ENCODE data around the gene TCF23.
A peak's percentile ranks its signal among the peaks of the same experiment; 100 is the strongest.
"Not testable (repeated sequence)": the region's sequence is repeated elsewhere in the genome, so short reads cannot be mapped to it uniquely, and the experiment has no call there.

TCF23 gene

DNA sequence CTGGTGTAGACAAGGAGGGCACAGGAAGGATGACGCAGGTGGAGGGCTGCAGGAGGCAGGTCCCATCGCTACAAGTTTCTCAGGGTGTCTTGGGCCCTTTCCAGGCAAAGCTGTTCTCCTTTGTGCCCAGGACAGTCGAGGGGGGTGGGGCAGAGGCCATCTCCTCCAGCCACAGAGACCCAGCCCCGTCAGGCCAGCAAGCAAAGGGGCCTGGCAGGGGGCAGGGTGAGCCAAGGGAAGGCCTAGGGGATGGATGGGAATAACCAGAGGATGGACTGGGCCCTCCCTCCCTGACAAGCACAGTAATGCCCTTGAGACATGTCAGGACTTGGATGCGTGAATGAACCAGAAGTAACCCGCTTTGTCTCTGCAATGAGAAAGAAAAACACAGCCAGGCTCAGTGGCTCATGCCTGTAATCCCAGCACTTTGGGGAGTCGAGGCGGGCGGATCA is 6.3 kb downstream of the TCF23 start:
- no peak for DNase-seq

DNA sequence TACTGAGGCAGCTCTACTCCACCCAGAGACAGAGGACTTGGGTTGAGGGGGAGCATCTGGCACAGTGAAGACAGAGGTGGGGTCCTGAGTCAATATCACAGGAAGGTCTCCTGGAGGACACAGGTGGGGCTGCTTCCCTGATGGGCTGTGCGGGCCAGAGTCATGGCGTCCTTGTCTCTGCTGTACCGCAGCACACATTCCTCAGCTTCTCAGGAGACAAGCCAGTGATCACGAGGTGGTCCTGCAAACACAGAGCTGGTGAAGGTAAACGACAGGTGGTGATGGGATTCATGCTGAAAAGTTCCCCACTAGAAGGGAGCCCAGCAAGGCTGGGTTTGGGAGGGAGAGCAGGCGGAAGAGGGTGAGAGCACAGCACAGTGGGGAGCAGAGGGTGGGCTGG is 9.7 kb downstream of the TCF23 start:
- no peak for DNase-seq

- DNase-seq: no peak
Observed at GRCh38 chr2:27159271-27159670, 10.5 kb downstream of the TCF23 start.

DNA sequence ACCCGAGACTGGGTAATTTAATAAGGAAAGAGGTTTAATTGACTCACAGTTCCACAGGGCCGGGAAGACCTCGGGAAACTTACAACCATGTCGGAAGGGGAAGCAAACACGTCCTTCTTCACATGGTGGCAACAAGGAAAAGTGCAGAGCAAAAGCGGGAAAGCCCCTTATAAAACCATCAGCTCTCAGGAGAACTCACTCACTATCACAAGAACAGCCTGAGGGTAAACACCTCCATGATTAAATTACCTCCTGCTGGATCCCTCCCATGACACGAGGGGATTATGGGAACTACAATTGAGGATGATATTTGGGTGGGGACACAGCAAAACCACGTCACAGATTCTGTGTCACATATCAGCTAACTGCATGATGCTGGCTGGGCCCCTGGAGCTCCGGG is 11.4 kb downstream of the TCF23 start:
- DNase-seq: no peak

GRCh38 chr2:27162151-27163121 is 13.6 kb downstream of the TCF23 start:
- no peak for DNase-seq

GRCh38 chr2:27164960-27165763 is 16.4 kb downstream of the TCF23 start:
- no peak for DNase-seq

DNA sequence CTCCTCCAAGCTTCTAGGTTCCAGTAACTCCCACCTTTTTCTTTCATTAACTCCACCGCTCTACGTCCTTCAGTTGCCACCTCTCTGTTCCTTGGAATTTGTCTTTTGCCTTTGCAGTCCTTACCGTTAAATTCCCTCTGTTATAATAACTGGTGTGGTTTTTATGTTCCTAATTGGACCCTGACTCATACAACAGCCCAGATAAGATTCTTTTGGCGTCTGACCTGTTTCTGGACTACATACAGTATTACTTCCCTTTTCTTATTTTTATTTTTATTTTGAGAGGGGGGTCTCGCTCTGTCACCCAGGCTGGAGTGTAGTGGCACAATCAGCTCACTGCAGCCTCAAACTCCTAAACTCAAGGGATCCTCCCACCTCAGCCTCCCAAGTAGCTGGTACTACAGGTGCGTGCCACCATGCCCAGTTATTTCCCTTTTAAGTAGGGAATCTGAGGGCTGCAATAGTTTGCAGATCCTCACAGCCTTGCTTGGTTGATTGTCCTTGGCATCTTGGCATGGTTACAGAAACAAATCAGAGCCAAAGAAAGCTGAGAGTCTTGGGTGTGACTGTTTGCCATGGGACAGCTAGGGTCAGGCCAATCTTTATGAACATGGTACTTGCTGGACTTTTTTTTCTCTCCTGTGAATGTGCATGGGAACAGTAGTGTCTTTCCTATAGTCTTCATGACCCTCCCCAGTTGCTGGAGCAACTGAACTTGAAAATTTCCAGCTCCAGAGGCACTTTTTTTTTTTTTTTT is 22.0 kb downstream of the TCF23 start:
- no peak for DNase-seq

DNA sequence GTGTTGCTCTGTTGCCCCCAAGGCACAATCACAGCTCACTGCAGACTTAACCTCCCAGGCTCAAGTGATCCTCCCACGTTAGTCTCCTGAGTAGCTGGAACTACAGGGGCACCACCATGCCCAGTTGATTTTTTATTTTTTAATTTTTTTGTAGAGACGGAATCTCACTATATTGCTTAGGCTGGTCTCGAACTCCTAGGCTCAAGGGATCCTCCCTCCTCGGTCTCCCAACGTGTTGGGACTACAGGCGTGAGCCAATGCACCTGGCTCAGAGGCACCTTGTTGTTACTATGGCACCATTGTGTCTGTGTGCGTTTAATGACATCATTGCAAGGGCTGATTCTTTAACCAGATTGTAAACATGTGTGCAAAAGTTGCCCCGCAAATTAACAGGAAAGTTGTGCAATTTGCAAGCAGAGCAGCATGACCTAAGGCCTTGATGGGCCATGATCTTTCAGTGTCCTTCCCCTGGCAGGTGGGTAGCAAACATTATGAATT is 22.6 kb downstream of the TCF23 start:
- peak; percentile 12 to 34 for DNase-seq

GRCh38 chr2:27174638-27175037 is 25.8 kb downstream of the TCF23 start:
- no peak for DNase-seq

DNA sequence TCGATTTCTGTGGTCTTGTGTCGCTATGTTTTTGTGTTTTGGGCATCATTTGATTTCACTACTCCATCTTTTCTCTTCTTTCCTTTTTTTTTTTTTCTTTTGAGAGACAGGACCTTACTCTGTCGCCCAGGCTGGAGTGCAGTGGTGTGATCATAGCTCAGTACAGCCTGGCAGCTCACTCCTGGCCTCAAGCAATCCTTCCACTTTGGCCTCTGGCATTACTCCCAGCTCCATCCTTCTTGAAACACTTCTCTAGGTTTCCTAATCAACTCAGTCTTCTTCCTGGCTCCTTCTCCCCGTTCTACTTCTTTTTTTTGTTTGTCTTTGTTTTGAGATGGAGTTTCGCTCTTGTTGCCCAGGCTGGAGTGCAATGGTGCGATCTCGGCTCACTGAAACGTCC is 26.5 kb downstream of the TCF23 start:
- DNase-seq: no peak

GRCh38 chr2:27175781-27176180 is 27.0 kb downstream of the TCF23 start:
- DNase-seq: not testable (repeated sequence)

DNA sequence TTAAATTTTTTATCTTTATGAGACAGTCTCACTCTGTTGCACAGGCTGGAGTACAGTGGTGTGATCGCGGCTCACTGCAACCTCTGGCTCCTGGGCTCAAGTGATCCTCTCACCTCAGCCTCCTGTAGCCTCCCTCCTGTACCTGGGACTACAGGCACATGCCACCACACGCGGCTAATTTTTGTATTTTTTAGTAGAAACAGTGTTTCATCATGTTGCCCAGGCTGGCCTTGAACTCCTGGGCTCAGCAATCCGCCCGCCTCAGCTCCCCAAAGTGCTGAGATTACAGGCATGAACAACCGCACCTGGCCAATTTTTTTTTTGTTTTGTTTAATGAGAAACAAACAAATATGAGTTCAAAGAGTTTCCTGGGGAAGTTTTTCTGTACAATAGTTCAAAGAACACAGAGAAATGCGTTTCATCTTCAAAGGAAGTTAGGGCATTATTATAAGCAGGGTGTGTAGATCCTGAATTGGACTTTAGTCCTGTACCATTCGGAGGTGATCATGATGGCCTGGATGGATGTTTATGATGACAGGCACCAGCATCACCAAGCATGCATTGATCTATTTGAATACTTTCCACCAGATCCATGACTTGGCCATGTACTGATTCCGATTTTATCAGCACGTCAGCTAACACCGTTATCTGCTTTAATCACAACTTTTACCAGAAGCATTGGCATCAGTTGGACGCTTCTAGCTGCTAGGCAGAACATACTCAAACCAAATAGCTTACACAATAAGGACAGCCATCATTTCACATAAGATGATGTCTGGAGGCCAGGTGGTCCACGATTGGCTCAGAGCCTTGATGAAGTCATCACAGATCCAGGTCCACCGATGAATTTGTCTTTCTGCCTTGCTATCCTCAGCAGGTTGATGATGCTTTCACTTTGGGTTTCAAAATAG is 28.9 kb downstream of the TCF23 start:
- no peak for DNase-seq

GRCh38 chr2:27178469-27178868 is 29.7 kb downstream of the TCF23 start:
- no peak for DNase-seq

DNA sequence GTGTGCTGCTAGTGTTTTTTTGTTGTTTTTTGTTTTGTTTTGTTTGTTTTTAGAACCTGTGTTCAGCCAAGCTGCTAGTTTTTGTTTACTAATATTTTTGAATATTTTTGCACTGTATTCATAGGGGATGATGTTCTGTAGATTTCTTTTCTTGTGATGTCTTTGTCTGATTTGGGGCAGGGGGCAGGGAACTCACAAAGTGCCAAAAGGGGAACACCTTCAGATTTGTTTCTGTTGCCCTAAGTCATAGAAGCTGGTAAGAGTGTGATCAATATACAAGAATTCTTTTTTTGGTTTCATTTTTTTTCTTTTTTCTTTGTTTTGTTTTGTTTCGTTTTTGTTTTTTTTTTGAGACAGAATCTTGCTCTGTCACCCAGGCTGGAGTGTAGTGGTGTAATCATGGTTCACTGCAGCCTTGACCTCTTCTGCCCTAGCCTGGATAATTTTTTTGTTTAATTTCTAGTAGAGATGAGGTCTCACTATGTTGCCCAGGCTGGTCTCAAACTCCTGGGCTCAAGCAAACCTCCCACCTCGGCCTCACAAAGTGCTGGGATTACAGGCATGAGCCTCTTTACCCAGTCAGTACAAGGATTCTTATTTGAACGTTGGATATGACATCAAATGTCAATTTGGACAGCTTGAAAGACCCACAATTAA is 30.7 kb downstream of the TCF23 start:
- DNase-seq: no peak

- no peak for DNase-seq
Observed at GRCh38 chr2:27182346-27182745, 33.5 kb downstream of the TCF23 start.

DNA sequence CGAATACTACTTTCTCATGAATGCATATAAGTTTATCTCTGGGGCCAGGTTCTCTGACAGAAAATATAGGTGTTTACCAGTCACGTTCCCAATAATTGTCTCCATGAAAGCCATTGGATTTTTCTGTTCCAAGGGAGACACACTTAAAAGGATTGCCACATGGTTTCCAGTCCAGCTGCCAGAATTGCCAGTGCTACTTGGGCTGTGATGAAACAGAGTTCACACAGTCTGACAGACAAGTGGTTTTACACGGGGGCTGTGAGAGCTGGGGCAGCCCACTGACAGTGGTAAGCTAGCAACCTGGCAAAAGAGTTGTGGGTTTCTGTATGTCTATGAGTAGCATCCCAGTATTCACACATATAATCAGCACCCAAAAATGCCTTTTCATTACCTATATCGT is 35.3 kb downstream of the TCF23 start:
- DNase-seq: no peak

DNA sequence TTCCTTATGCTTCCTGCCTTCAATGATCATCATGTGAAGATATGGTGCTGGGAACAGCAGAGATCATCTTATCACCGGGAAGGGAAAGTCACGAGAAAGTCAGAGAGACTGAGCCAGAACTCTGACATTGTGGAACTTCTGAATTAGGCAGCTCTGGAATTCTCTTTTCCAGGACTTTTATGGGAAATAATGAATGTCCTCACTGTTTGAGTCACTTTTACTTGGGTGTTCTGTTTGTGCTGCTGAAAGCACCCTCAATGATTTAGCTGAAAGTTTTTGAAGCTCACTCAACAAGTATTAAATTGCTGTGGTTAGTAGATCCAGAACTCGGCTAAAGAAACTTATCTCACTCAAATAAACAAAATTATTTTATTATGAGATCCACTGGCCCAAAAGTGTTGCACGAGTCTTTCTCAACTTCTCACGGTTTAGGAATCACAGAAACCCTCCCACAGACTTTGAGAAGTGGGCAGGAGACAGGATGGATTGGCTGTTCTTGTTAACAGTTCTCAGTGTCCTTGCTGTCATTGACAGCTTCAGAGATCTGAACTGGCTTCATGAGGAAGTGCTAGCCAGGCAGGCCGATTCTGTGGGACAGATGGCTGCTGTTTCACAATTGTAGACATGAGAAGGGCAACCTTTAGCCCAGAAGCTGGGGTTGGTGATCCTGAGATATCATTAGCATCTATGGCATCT is 36.7 kb downstream of the TCF23 start:
- no peak for DNase-seq

DNA sequence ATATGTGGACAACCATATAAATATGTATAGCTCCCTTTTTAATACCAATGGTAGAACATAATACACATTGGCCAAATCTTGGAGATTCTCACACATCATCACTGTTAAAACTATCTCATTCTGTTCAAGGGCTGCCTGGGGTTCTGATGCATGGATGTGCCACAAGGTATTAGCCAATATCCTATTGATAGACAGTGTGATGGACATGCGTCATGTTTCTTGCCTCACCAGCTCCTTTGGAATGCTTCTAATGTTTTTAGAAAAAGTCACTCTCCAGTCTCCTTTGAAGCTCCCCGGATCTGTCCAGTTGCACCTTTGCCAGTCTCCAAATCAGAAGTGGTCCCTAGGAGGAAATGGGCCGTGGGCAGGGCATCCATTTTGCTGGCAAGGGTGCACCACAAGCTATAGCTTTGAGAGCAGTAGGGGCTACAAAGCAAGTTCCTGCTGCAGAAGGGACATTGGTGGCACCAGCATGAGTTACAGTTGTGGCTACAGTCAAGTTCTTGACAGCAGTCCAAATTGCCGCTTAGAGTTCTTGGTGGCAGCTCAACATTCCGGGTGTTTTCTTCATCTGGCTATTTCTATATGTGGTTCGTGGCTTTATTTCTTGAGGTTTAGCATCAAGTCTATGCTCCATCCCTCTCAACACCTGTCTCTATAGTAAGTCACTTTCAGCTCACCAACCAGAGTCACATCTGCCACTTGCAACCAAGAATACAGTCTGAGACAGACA is 38.0 kb downstream of the TCF23 start:
- DNase-seq: no peak

- no peak for DNase-seq
Observed at GRCh38 chr2:27189989-27190388, 41.2 kb downstream of the TCF23 start.

Data from NCI-H2081 (cell line).